Suprapubic skin (tissue), 4 donors: ENCODE data around the gene PLXNB2. TPM values are rescaled to one million over a fixed set of nuclear protein-coding genes. Genes with fewer than 3 reads are reported as not detected.

Source experiments
- DNase-seq, 2 donors: peaks; one replicate each; pipeline ENCODE4 v3.0.0-alpha.2; 2019; ENCODE audit warnings: low spot score in 2 of 2
- H3K27ac ChIP-seq: fragments of 200-600 bp; sonication (generic); one replicate; pipeline ENCODE4 v1.5.1; 2019
- H3K27me3 ChIP-seq: fragments of 200-600 bp; sonication (generic); one replicate; pipeline ENCODE4 v1.5.1; 2019
- H3K36me3 ChIP-seq: fragments of 200-600 bp; sonication (generic); one replicate; pipeline ENCODE4 v1.5.1; 2019
- H3K4me1 ChIP-seq: fragments of 200-600 bp; sonication (generic); one replicate; pipeline ENCODE4 v1.5.1; 2019
- H3K4me3 ChIP-seq: fragments of 200-600 bp; sonication (generic); one replicate; pipeline ENCODE4 v1.5.1; 2019; ENCODE audit warnings: mild to moderate bottlenecking
- H3K9me3 ChIP-seq: fragments of 200-600 bp; sonication (generic); one replicate; pipeline ENCODE4 v1.5.1; 2019
- CTCF ChIP-seq, 2 donors: fragments of 200-600 bp in 1 of 2; fragments of 450-650 bp in 1 of 2; sonication (generic) in 1 of 2; IDR thresholded peaks; one replicate each; pipeline ENCODE4 v1.5.1; 2016 to 2019; ENCODE audit warnings: antibody characterized with exemption in 2 of 2, mild to moderate bottlenecking in 1 of 2, moderate library complexity in 1 of 2
- EP300 ChIP-seq: sonication (generic); formaldehyde crosslinking; IDR thresholded peaks from one replicate; pipeline ENCODE4 v1.6.1; 2017; ENCODE audit warnings: antibody characterized with exemption
- POLR2A ChIP-seq, 2 donors: fragments of 450-650 bp; IDR thresholded peaks; one replicate each; pipeline ENCODE4 v1.6.1; 2017; ENCODE audit warnings: antibody characterized with exemption in 2 of 2, mild to moderate bottlenecking in 2 of 2, moderate library complexity in 2 of 2
- POLR2AphosphoS5 ChIP-seq, 3 donors: sonication (generic); formaldehyde crosslinking; IDR thresholded peaks; one replicate each; pipeline ENCODE4 v1.6.1; 2017; ENCODE audit warnings: antibody characterized with exemption in 3 of 3
- WGBS: methylation state at CpG from one replicate; pipeline ENCODE4 v1.1.5; 2018; 5-methylcytosine and 5-hydroxymethylcytosine counted together
- total RNA-seq, 4 donors: library from RNA; depleted of rRNA; stranded (reverse); fragments of >200 nt; gene quantifications; one replicate each; pipeline ENCODE4 v1.1.0, GENCODE V29; 2016

Gene PLXNB2
- total RNA-seq, 4 donors from 2014 or later = 117 to 231 (median 192) TPM

DNA sequence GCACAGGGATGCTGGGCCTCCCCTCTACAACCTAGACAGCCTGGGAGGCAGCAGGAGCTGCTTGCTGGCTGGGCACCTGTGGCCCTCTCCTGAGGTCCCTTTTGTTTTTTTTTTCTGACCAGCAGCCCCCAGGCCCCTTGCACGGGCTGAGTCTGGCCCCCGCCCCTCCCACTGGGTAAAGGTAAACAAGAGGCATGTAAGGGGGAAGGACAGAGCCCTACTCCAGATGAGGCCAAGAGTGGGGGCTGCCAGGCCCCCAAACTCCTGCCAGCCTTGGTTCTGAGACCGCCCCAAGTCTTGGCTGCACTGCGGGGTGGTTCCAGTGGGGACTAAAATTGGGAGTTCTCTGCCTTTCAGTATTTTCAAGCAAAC lies 9.2 kb downstream of the PLXNB2 start:
- Histone ChIP-seq H3K27ac (no peak overlapping the region), H3K36me3 (no peaks in the 10 kb centered on the region), H3K4me3 (no peak overlapping the region), H3K27me3 (no peaks in the 10 kb centered on the region), H3K9me3 (no peaks in the 10 kb centered on the region), H3K4me1 (peaks cover 85% of the 10 kb centered on the region)
- TF ChIP-seq POLR2AphosphoS5 (IDR thresholded peaks at IDR 0.05) = no peak
- no peak for TF ChIP-seq POLR2A (IDR thresholded peaks at IDR 0.05)
- TF ChIP-seq EP300 = no peak
- TF ChIP-seq CTCF (IDR thresholded peaks at IDR 0.05) = no peak
- 84% methylated on average over 2 of the region's 4 CpGs for WGBS
- DNase-seq = no peak

DNA sequence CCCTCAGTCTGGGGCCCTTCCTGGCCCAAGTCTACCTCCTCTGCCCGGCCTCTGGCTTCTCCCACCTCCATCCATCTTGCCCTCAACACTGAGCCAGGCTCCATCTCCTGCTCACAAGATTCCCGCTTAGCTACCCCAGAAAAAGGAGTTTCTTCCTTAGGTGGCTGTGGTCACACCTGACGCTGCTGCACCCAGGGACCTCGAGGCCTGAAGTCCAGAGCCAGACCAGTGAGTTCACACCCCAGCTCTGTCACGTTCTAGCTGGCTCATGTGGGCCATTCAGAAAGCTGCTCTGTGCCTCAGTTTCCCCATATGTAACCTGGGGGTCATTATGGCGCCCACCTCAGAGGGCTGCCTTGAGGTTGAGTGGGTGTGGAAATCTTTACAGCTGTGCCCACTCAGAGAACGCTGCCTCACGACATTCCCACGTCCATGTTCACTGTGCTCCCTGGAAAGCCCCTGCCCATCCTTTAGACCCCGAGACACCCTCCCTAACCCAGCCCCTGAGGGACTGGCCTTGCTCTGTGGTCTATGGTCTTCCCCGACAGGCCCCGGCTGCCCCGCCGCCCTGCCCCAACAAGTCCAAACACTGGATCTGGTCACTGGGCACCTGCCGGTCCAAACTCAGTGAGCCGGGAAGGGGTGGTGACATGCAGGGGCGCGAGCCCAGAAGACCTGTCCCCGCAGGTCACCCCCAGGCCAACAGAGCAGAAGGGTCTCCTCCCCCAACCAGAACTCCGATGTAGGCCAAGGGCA lies 9.8 kb downstream of the PLXNB2 start:
- DNase-seq = no peak
- TF ChIP-seq POLR2AphosphoS5 (IDR thresholded peaks at IDR 0.05) (no peak), POLR2A (IDR thresholded peaks at IDR 0.05) (no peak), EP300 (no peak), CTCF (IDR thresholded peaks at IDR 0.05) (no peak)
- H3K9me3 ChIP-seq = no peaks in the 10 kb centered on the region
- no peaks in the 10 kb centered on the region for H3K36me3 ChIP-seq
- H3K4me3 ChIP-seq = no peak overlapping the region
- WGBS = 79% methylated on average over 6 of the region's 20 CpGs
- peaks cover 85% of the 10 kb centered on the region for H3K4me1 ChIP-seq
- no peaks in the 10 kb centered on the region for H3K27me3 ChIP-seq
- H3K27ac ChIP-seq = no peak overlapping the region

DNA sequence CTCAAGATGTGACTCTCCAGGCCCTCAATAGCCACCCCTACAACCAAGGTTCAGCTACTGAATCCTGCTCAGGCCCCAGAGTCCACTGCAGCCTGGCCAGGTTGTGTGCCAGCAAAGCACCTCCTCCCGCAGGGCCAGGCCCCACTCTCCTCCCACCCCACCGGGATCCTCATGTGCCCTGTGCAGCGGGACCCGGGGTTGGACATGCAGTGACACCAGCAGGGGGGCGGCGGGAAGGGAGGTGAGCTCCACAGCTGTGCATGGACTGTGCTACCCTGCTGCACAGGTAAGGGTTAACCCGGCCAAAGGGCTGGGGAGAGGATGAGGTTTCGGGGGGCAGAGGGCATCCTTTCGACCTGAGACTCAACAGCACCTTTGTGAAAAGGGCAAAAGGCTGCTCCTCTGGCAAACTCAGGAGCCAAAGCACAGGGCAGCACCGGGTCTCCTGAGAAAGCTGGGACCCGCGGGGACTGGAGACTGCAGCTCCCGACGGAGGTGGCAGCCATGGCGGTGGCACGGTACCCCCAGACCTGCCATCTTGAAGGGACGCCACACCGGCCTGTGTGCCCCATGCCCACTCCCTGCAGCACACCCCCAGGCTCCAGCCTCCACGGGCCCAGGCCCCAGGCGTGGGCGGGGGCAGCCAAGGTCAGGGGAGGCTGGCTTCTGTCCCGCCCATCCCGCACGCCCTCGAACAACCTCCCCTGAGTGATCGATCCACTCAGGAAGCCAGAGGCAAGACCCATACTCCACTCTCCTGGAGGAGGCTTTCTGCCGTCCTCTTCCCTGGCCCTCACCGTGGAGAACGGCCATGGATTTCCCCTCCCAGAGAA lies 10.6 kb downstream of the PLXNB2 start:
- 50% methylated on average over 20 of the region's 29 CpGs for WGBS
- Histone ChIP-seq H3K9me3 (no peaks in the 10 kb centered on the region), H3K36me3 (no peaks in the 10 kb centered on the region), H3K4me1 (peaks cover 80% of the 10 kb centered on the region), H3K27ac (no peak overlapping the region), H3K27me3 (no peaks in the 10 kb centered on the region), H3K4me3 (no peak overlapping the region)
- no peak for DNase-seq
- TF ChIP-seq CTCF (IDR thresholded peaks at IDR 0.05) (no peak), POLR2A (IDR thresholded peaks at IDR 0.05) (no peak), POLR2AphosphoS5 (IDR thresholded peaks at IDR 0.05) (no peak), EP300 (no peak)

DNA sequence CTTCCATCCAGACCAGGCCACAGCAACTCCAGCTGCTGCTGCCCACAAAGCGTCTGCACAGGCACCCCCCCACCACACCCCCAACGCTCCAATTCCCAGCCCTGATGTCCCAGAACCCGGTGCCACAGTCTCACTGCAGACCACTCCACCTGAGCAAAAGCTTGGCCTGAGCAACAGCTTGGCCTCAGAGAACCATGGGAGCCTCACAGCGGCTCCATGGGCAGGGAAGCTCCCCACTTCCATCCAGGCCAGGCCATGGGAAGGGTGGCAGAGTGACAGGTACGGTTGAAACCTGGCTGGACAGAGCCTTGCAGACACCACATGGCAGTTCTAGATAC lies 13.2 kb downstream of the PLXNB2 start:
- H3K4me1 ChIP-seq = peaks cover 54% of the 10 kb centered on the region
- 51% methylated on average over 5 of the region's 5 CpGs for WGBS
- H3K4me3 ChIP-seq = peak overlapping the region; percentile 30
- DNase-seq = no peak
- H3K36me3 ChIP-seq = peaks cover 21% of the 10 kb centered on the region
- no peaks in the 10 kb centered on the region for H3K9me3 ChIP-seq
- peak overlapping the region; percentile 84 for H3K27ac ChIP-seq
- TF ChIP-seq CTCF (IDR thresholded peaks at IDR 0.05) (no peak), EP300 (no peak), POLR2AphosphoS5 (IDR thresholded peaks at IDR 0.05) (no peak), POLR2A (IDR thresholded peaks at IDR 0.05) (no peak)
- no peaks in the 10 kb centered on the region for H3K27me3 ChIP-seq
